CD4-positive, alpha-beta T cell (primary cell): Measurements from ENCODE around the gene DHX38. TPM values are rescaled to one million over a fixed set of nuclear protein-coding genes. Genes with fewer than 3 reads are reported as not detected.

Experiments
- ATAC-seq: fragments of 200-7000 bp; cut with Tn5 transposase; one replicate; pipeline ENCODE4 v1.10.0; 2022; ENCODE audit warnings: mild to moderate bottlenecking; ENCODE audit not compliant: poor library complexity
- CTCF ChIA-PET: fragments of 350-600 bp; sonication (Branson Sonifier 250); formaldehyde crosslinking; loops from one replicate; lab custom pipeline; 2021; ENCODE audit warnings: antibody characterized with exemption, inconsistent platforms; lab: Charles Lee
- POLR2A ChIA-PET: fragments of 350-600 bp; sonication (Branson Sonifier 250); formaldehyde crosslinking; loops from one replicate; lab custom pipeline; 2021; ENCODE audit warnings: antibody characterized with exemption, inconsistent platforms; lab: Charles Lee
- DNase-seq, 14 experiments: peaks; one replicate each; pipeline ENCODE4 v3.0.0-alpha.2; 2013 to 2020; ENCODE audit warnings: mixed read lengths in 2 of 14
- H3K27ac ChIP-seq, 2 donors: one replicate each; pipeline versions ENCODE4 v1.5.1 to v1.7.0; 2013; ENCODE audit warnings: low read length in 2 of 2, low read depth in 1 of 2, mild to moderate bottlenecking in 1 of 2
- H3K27me3 ChIP-seq, 2 experiments: 1 replicate in 1 of 2; 2 replicates in 1 of 2; pipeline versions ENCODE4 v1.6.1 to v1.7.0; 2013; ENCODE audit warnings: low read length in 2 of 2, control low read depth in 1 of 2, mild to moderate bottlenecking in 1 of 2, moderate library complexity in 1 of 2; ENCODE audit not compliant: insufficient read depth in 2 of 2, control insufficient read depth in 1 of 2
- H3K36me3 ChIP-seq: one replicate; pipeline ENCODE4 v1.6.1; 2013; ENCODE audit warnings: low read length, control low read depth; ENCODE audit not compliant: insufficient read depth
- H3K4me1 ChIP-seq: one replicate; pipeline ENCODE4 v1.6.1; 2013; ENCODE audit warnings: low read length, control low read depth; ENCODE audit not compliant: insufficient read depth
- H3K4me3 ChIP-seq: one replicate; pipeline ENCODE4 v1.5.1; 2013; ENCODE audit warnings: mild to moderate bottlenecking, low read length, moderate library complexity
- H3K9me3 ChIP-seq, 2 experiments: 1 replicate in 1 of 2; 2 replicates in 1 of 2; pipeline versions ENCODE4 v1.6.1 to v1.7.0; 2013; ENCODE audit warnings: low read length in 2 of 2, mild to moderate bottlenecking in 2 of 2, control low read depth in 1 of 2, moderate library complexity in 1 of 2; ENCODE audit not compliant: control insufficient read depth in 1 of 2, insufficient read depth in 1 of 2
- H3K27ac Mint-ChIP-seq: one replicate; pipeline ENCODE4 v1.8.0; 2020; ENCODE audit warnings: mixed read lengths
- H3K27me3 Mint-ChIP-seq: one replicate; pipeline ENCODE4 v1.8.0; 2021; ENCODE audit warnings: mixed read lengths
- H3K36me3 Mint-ChIP-seq: one replicate; pipeline ENCODE4 v1.8.0; 2021; ENCODE audit warnings: low read depth, mixed read lengths
- H3K4me1 Mint-ChIP-seq: one replicate; pipeline ENCODE4 v1.8.0; 2021; ENCODE audit warnings: low read depth, mixed read lengths
- H3K4me3 Mint-ChIP-seq: one replicate; pipeline ENCODE4 v1.8.0; 2020; ENCODE audit warnings: mild to moderate bottlenecking, mixed read lengths
- H3K9me3 Mint-ChIP-seq: one replicate; pipeline ENCODE4 v1.8.0; 2020; ENCODE audit warnings: mixed read lengths
- intact Hi-C, 2 experiments: fragments of 100-400 bp; cut with DNase I in 1 of 2; cut with micrococcal nuclease in 1 of 2; formaldehyde crosslinking; loops; one replicate each; pipeline versions ENCODE4 v1.15.1 to v1.9.0; 2023 to 2025; cut with DNase I, micrococcal nuclease
- total RNA-seq, 174 experiments: library from RNA in 2 of 174; stranded (reverse) in 2 of 174; gene quantifications; one replicate each; pipeline ENCODE4 v1.2.3 and lab custom pipeline; 2021 to 2026
- TF ChIP-seq, protein P1 (sequence below): fragments of 200-600 bp; IDR thresholded peaks from one replicate; pipeline ENCODE4 v1.8.0; 2022; ENCODE audit warnings: antibody characterized with exemption, mild to moderate bottlenecking

The DHX38 gene
- total RNA-seq, 2 experiments from 2014 or later = 103 to 109 TPM

- intact Hi-C loops = no loop called here
- H3K4me3 ChIP-seq = no peak overlapping the region
- no peaks in the 10 kb centered on the region for H3K4me1 ChIP-seq
- Mint-ChIP-seq H3K27ac (no peak overlapping the region), H3K4me3 (no peak overlapping the region), H3K36me3 (peaks cover 97% of the 10 kb centered on the region), H3K4me1 (no peaks in the 10 kb centered on the region), H3K27me3 (no peaks in the 10 kb centered on the region), H3K9me3 (no peaks in the 10 kb centered on the region)
- CTCF ChIA-PET = interaction anchor here (0.8 kb wide), 1 partner anchor 9 kb away, joined by 3 read pairs; no protein-coding TSS in a partner anchor
- no peak for DNase-seq
- ATAC-seq = no peak
- H3K36me3 ChIP-seq = peaks cover 85% of the 10 kb centered on the region
- POLR2A ChIA-PET = no interaction called here
- H3K9me3 ChIP-seq = no peaks in the 10 kb centered on the region
- TF ChIP-seq, protein P1, sequence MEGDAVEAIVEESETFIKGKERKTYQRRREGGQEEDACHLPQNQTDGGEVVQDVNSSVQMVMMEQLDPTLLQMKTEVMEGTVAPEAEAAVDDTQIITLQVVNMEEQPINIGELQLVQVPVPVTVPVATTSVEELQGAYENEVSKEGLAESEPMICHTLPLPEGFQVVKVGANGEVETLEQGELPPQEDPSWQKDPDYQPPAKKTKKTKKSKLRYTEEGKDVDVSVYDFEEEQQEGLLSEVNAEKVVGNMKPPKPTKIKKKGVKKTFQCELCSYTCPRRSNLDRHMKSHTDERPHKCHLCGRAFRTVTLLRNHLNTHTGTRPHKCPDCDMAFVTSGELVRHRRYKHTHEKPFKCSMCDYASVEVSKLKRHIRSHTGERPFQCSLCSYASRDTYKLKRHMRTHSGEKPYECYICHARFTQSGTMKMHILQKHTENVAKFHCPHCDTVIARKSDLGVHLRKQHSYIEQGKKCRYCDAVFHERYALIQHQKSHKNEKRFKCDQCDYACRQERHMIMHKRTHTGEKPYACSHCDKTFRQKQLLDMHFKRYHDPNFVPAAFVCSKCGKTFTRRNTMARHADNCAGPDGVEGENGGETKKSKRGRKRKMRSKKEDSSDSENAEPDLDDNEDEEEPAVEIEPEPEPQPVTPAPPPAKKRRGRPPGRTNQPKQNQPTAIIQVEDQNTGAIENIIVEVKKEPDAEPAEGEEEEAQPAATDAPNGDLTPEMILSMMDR = no peak
- H3K27me3 ChIP-seq = no peaks in the 10 kb centered on the region
- H3K27ac ChIP-seq = no peak overlapping the region
These were observed 15.7 kb downstream of the DHX38 start for GRCh38 chr16:72109300-72109699.

- peaks cover 95% of the 10 kb centered on the region for H3K36me3 Mint-ChIP-seq
These were observed 16.4 kb downstream of the DHX38 start for GRCh38 chr16:72109966-72110530.

GRCh38 chr16:72110662-72111615 is 17.3 kb downstream of the DHX38 start:
- Mint-ChIP-seq H3K9me3 (no peaks in the 10 kb centered on the region), H3K36me3 (peaks cover 88% of the 10 kb centered on the region), H3K4me3 (no peak overlapping the region), H3K27me3 (no peaks in the 10 kb centered on the region), H3K27ac (no peak overlapping the region), H3K4me1 (no peaks in the 10 kb centered on the region)
- ATAC-seq (no peak), DNase-seq (no peak)
- no peaks in the 10 kb centered on the region for H3K27me3 ChIP-seq
- no peaks in the 10 kb centered on the region for H3K4me1 ChIP-seq
- no peak overlapping the region for H3K4me3 ChIP-seq
- intact Hi-C loops = no loop called here
- TF ChIP-seq, protein P1 = no peak
- ChIA-PET POLR2A (no interaction called here), CTCF (no interaction called here)
- H3K36me3 ChIP-seq = peaks cover 68% of the 10 kb centered on the region
- no peak overlapping the region for H3K27ac ChIP-seq
- H3K9me3 ChIP-seq = no peaks in the 10 kb centered on the region

More at GRCh38 chr16:72109966-72110530, 16.4 kb downstream of the DHX38 start:
- ChIA-PET POLR2A (no interaction called here), CTCF (no interaction called here)
- DNase-seq (no peak), ATAC-seq (no peak)
- Histone ChIP-seq H3K27ac (no peak overlapping the region), H3K27me3 (no peaks in the 10 kb centered on the region), H3K4me1 (no peaks in the 10 kb centered on the region), H3K36me3 (peaks cover 77% of the 10 kb centered on the region), H3K9me3 (no peaks in the 10 kb centered on the region), H3K4me3 (no peak overlapping the region)
- intact Hi-C loops = no loop called here
- TF ChIP-seq, protein P1 = no peak
- Mint-ChIP-seq H3K4me1 (no peaks in the 10 kb centered on the region), H3K27ac (no peak overlapping the region), H3K4me3 (no peak overlapping the region), H3K9me3 (no peaks in the 10 kb centered on the region), H3K27me3 (no peaks in the 10 kb centered on the region)
